Peyer's patch (tissue), 4 donors: ENCODE measurements around the gene MICAL3.

Experiments used
- POLR2A ChIP-seq, 2 donors: fragments of 450-650 bp; IDR thresholded peaks; one replicate each; pipeline ENCODE4 v1.5.1; 2017; ENCODE audit warnings: antibody characterized with exemption in 2 of 2, mild to moderate bottlenecking in 2 of 2, moderate library complexity in 2 of 2
- TF ChIP-seq, protein P1 (sequence below), 6 experiments: fragments of 450-650 bp in 4 of 6; fragments of 200-600 bp in 2 of 6; sonication (generic) in 1 of 6; IDR thresholded peaks; one replicate each; pipeline ENCODE4 v1.5.1; 2017 to 2019; ENCODE audit warnings: antibody characterized with exemption in 6 of 6, mild to moderate bottlenecking in 3 of 6, moderate library complexity in 1 of 6

DNA sequence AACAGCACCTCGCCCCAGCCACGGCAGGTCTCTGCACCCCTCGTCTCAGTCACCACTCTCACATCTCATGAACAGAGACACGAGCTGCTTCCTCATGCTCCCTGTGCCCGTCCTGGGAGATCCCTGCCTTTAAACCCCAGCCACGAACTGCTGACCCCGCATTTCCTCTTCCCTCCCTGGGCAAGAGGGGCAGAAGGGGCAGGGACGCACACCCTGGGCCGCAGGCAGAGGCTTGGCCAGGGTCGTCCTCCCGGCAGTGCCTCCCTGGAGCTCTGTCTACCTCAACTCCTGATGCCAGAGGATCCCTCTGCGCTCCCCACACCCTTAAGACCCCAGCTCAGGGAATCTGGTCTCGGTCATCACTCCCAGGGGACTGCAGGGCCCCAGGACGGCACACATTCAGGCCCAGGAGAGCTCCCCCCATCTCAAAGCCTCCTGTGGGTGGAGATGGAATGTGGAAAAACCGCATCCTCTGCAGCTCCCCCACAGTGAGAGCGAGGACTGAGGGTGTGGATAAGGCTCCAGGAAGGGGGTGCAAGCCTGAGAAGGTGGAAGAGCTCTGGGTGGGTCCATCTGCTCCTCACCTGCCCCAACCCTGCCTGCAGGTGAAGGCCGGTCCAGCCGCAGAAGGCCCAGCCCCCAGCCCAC is 251.3 kb downstream of the MICAL3 start:
- TF ChIP-seq, protein P1, sequence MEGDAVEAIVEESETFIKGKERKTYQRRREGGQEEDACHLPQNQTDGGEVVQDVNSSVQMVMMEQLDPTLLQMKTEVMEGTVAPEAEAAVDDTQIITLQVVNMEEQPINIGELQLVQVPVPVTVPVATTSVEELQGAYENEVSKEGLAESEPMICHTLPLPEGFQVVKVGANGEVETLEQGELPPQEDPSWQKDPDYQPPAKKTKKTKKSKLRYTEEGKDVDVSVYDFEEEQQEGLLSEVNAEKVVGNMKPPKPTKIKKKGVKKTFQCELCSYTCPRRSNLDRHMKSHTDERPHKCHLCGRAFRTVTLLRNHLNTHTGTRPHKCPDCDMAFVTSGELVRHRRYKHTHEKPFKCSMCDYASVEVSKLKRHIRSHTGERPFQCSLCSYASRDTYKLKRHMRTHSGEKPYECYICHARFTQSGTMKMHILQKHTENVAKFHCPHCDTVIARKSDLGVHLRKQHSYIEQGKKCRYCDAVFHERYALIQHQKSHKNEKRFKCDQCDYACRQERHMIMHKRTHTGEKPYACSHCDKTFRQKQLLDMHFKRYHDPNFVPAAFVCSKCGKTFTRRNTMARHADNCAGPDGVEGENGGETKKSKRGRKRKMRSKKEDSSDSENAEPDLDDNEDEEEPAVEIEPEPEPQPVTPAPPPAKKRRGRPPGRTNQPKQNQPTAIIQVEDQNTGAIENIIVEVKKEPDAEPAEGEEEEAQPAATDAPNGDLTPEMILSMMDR (IDR thresholded peaks at IDR 0.05): no peak
- no peak for TF ChIP-seq POLR2A (IDR thresholded peaks at IDR 0.05)
